HS-5 (cell line): ENCODE results near the gene EPHB2.

Source experiments
- DNase-seq: peaks from one replicate; pipeline ENCODE4 v3.0.0-alpha.2; 2012; ENCODE audit warnings: low read depth

EPHB2 gene

DNA sequence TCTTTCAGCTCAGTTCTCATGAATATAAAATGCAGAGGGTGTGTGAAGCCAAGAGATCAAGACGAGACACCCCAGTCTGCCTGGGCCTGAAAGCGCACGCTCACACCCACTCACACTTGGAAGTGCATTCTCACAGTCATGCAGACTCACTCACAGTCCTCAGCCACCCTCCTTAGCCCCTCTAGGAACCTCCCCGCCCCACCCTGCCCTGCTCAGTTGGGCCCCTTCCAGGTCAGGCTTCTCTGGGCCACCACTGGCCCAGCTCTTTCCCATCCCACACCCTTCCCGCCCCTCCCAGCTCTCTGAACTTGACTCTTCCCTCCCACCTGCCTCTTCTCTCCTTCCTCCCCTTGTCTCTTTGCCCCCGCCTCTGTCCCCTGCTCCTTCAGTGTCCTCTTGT, 93.8 kb downstream of the EPHB2 start:
- no peak for DNase-seq

- no peak for DNase-seq
Measured at GRCh38 chr1:22804969-22805671, 94.5 kb downstream of the EPHB2 start.

GRCh38 chr1:22805672-22806038, 95.0 kb downstream of the EPHB2 start:
- DNase-seq, result no peak

GRCh38 chr1:22806584-22806983, 95.9 kb downstream of the EPHB2 start:
- DNase-seq, result no peak

DNA sequence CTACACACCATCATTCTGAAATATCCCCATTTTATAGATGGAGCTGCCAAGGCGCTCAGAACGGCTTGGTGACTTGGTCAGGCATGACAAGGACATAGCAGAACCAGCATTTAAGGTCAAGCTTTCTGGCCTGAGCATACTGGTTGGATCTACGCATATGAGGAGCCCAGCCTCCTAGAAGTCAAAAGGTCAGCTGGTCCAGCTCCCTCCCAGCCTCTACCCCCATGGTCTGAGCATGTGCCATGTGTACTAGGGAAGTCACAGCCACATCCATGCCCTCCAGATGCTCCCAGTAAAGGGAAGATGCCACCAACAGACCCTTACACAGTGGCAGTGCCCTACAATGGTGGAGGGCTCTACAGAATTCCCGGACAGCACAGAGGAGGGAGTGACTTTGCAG, 96.7 kb downstream of the EPHB2 start:
- DNase-seq, result no peak

DNA sequence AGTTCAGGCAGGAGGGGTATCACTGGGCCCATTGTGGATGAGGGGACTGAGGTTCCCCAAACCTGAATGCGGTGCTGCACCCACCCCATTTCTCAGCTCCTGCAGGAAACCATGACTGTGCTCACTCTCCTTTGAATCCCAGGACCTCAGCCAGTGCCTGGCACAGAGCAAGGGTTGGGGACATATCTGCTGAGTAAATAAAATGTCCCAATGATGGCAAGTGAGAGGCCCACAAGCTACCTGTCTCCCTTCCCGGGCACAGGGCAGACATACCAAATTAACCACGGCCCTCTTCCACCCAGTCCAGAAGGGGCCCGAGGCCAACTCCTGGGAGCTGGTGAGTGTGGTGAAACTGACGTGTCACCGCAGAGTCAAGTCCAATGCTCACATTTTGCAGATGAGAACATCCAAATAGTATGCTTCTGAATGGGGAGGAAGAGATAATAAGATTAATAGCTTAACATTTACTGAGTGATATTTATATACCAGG, 97.6 kb downstream of the EPHB2 start:
- DNase-seq, result peak; percentile 5

DNA sequence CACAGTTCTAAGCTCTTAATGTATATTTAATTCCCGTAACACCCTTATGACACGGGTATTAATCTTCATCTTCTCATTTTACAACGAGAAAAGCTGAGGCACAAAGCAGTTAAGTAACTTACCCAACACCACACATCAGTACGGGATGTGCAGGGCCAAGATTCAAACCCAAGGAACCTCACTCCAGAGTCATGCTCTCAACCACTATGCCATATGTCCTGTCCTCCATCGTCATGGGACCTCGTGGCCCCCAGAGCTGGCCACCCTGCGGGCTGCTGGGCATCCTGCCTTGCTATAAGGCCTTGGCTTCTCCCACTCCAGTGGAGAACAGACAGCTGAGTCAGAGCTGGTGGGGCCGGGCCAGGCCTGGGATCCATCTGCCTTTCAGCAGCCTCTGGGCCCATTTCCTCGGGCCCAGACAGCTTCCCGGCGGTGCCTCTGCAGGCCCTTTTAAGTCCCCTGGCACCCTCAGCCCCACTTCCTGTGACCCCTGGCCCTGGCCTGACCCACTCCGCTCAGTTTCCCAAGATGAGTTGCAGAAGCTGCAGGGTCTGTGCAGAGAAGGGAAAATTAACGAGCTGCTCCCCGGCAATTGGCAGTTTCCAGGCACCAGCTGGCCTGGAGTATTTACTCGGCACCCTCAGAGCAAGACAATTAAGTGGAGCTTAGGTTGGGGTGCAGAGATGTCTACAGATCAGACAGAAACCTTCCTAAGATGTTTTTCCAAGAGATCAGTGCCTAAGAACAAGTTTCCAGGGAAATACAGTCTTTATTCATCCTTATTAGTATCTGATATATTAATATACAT, 98.2 kb downstream of the EPHB2 start:
- DNase-seq, result peak; percentile 5

GRCh38 chr1:22809783-22810182, 99.1 kb downstream of the EPHB2 start:
- DNase-seq, result no peak

GRCh38 chr1:22810378-22810777, 99.7 kb downstream of the EPHB2 start:
- DNase-seq, result no peak

GRCh38 chr1:22812092-22812880, 101.6 kb downstream of the EPHB2 start:
- DNase-seq, result no peak

DNA sequence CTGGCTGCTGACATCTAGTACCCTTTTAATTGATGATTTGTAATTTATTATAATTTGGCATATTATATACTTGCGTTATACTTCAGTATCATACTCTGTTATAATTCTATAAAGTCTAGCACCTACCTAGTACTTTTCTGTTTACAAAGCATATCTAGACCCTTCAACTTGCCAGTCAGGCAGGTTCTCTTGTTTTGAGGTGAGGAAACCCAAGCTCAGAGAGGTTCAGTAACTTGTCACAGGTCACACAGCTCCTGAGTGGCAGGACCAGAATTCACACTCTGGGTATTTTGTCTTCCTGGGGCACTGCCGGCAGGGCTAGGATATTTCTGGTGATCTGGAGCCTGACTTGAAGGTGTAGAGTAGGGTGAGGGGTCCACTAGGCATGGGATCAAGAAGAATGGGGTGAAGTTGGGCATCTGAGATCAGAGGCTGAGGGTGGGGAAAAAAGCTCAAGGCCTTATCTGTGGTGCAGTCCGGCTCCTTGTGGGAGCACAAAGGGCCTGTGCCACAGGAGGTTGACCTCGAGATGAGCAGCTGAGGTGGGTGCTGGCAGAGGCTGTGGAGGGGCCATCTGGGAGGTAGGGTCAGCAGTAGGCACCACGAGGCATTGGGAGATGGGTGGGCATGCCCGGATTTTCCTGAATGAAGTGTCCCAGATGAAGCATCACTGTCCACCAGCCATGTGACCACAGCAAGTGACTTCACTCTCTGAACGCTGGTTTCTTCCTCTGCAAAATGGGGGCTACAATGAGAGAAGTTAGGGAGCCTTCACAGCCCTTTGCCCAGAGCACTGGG, 102.6 kb downstream of the EPHB2 start:
- no peak for DNase-seq

DNA sequence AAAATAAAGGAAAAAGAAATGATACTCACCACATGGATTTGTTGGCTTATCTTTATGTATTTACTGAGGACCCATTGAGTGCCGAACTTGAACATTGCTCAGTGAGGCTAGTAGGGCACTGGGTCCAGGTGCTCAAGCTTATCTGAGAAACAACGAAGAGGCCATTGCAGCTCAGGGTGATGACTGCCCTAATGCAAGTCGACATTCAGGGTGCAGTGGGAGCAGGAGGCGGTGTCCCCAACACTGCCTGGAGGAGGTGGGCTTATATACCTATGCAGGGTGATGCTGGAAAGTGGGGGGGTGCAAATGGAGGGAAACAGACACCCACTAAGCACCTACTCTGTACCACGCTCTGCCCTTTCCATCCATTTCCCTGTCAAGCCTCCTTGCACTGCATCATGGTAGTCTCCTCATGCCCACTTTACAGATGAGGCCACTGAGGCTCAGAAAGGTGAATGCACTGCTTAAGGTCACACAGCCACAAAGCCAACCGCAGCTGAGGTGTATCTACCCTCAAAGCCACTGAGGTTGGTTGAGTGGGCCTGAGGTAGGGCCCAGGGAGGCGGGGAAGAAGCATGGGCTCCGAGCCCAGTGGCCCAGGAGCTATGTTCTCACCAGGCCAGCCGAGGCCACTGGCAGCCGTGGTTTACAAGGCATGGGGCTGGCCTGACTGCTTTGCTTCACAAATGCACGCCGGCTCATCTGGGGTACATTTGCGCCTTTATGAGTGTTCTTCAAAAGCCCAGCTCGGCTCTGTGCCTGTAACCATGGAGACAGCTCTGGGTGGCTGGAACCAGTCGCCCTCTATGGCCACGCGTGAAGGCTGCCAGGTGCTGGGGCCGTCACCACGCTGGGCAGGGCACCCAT, 103.8 kb downstream of the EPHB2 start:
- DNase-seq, result no peak

DNA sequence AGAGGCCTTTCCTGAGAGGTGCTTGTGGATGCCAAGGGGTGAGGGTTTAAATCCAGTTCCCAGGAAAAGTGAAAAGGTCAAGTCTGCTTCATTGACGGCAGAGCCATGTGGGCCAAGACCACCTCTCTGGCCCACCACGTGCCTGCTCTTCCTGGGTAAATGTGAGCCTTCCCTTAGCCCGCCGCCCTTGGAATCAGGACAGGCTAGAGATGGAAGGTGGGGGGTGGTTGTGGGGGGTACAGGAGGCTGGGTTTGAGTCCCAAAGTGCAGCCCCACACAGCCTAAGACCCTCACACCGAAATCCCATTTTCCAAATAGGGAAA, 104.4 kb downstream of the EPHB2 start:
- DNase-seq, result no peak

GRCh38 chr1:22815421-22816066, 104.9 kb downstream of the EPHB2 start:
- no peak for DNase-seq

GRCh38 chr1:22816067-22816775, 105.6 kb downstream of the EPHB2 start:
- no peak for DNase-seq

DNA sequence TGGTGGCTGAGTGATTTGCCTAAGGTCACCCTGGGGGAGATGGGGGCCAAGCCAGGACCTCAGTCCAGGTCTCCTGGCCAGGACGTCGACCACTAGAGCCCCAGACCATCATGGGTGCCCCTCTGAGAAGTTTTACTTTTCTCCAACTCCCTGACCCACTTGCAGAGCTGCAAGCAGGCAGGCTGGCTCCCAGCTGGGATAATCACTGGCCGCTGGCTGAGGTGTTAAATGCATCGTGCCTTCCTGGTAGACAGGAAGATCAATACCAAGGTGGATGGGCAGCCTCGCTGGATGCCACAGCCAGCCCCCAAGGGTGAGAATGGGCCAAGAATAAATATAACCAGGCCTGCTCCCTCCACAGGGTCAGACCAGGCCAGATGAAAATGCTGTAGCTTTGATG, 106.2 kb downstream of the EPHB2 start:
- no peak for DNase-seq

- DNase-seq, result no peak
Measured at GRCh38 chr1:22817462-22817861, 106.8 kb downstream of the EPHB2 start.

- DNase-seq, result no peak
Measured at GRCh38 chr1:22818061-22818770, 107.6 kb downstream of the EPHB2 start.

DNA sequence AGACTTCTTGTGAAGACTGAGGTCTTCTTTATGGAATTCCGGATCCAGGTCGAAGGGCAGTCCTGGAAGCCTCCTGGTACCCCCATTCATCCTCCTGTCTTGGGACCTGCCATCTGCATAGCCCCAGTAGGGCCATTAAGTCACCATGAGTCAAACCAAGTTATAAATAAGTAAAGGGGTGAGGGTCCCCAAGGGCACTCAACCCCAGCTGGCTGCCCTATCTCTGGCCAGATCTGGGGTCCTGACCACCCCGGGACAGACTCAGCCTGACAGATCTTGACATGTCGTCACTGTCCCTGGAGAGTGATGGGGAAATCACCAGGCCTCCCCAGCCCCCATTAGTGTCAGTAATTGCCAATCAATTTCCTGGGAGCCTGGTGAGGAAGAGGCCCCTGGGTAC, 108.7 kb downstream of the EPHB2 start:
- DNase-seq, result no peak
